Measurements from ENCODE around the gene RHCG.
A peak's percentile ranks its signal among the peaks of the same experiment; 100 is the strongest.

The RHCG gene

GRCh38 chr15:89439764-89440163 is 56.6 kb downstream of the RHCG start:
- H3K4me3 Mint-ChIP-seq = no peak overlapping the region
- CTCF ChIA-PET = interaction anchor here (1.0 kb wide), 1 partner anchor 21 kb away, joined by 3 read pairs; no protein-coding TSS in a partner anchor
- no peak for DNase-seq
- no peaks in the 10 kb centered on the region for H3K9me3 Mint-ChIP-seq
- no peaks in the 10 kb centered on the region for H3K36me3 Mint-ChIP-seq
- no peak overlapping the region for H3K27ac Mint-ChIP-seq
- H3K27me3 Mint-ChIP-seq = peaks cover 58% of the 10 kb centered on the region
- no peaks in the 10 kb centered on the region for H3K4me1 Mint-ChIP-seq

GRCh38 chr15:89436560-89437311 is 59.6 kb downstream of the RHCG start:
- Mint-ChIP-seq H3K9me3 (no peaks in the 10 kb centered on the region), H3K36me3 (no peaks in the 10 kb centered on the region), H3K4me1 (no peaks in the 10 kb centered on the region), H3K27ac (no peak overlapping the region), H3K4me3 (no peak overlapping the region), H3K27me3 (peaks cover 76% of the 10 kb centered on the region)
- CTCF ChIA-PET = no interaction called here
- no peak for DNase-seq

- Mint-ChIP-seq H3K36me3 (no peaks in the 10 kb centered on the region), H3K4me3 (no peak overlapping the region), H3K27me3 (peaks cover 80% of the 10 kb centered on the region), H3K9me3 (no peaks in the 10 kb centered on the region), H3K27ac (no peak overlapping the region), H3K4me1 (peaks cover 3% of the 10 kb centered on the region)
- CTCF ChIA-PET = interaction anchor here (1.5 to 2.4 kb wide), 3 partner anchors 7 to 76 kb away, joined by 4 to 20 read pairs (median 5); no protein-coding TSS in a partner anchor
- DNase-seq = no peak
Measured at GRCh38 chr15:89435362-89435761, 61.0 kb downstream of the RHCG start.

- Mint-ChIP-seq H3K27me3 (peaks cover 84% of the 10 kb centered on the region), H3K27ac (no peak overlapping the region), H3K36me3 (no peaks in the 10 kb centered on the region), H3K9me3 (no peaks in the 10 kb centered on the region), H3K4me1 (peaks cover 4% of the 10 kb centered on the region), H3K4me3 (no peak overlapping the region)
- DNase-seq = no peak
- CTCF ChIA-PET = interaction anchor here (0.7 to 2.4 kb wide), 5 partner anchors 9 to 227 kb away, joined by 3 to 20 read pairs (median 4); no protein-coding TSS in a partner anchor
Measured at GRCh38 chr15:89433686-89434085, 62.7 kb downstream of the RHCG start.

GRCh38 chr15:89430530-89431341 is 65.6 kb downstream of the RHCG start:
- peak; percentile 88 for DNase-seq
- CTCF ChIA-PET = interaction anchor here (0.6 to 3.2 kb wide), 15 partner anchors 13 to 78 kb away, joined by 3 to 71 read pairs (median 4); no protein-coding TSS in a partner anchor
- no peaks in the 10 kb centered on the region for H3K9me3 Mint-ChIP-seq
- no peaks in the 10 kb centered on the region for H3K36me3 Mint-ChIP-seq
- peak overlapping the region; percentile 67 for H3K4me3 Mint-ChIP-seq
- H3K27ac Mint-ChIP-seq = no peak overlapping the region
- peaks cover 4% of the 10 kb centered on the region for H3K4me1 Mint-ChIP-seq
- peaks cover 74% of the 10 kb centered on the region for H3K27me3 Mint-ChIP-seq

- no peaks in the 10 kb centered on the region for H3K36me3 Mint-ChIP-seq
- H3K4me1 Mint-ChIP-seq = peaks cover 4% of the 10 kb centered on the region
- no peaks in the 10 kb centered on the region for H3K9me3 Mint-ChIP-seq
- no peak for DNase-seq
- H3K27me3 Mint-ChIP-seq = peaks cover 67% of the 10 kb centered on the region
- H3K4me3 Mint-ChIP-seq = no peak overlapping the region
- CTCF ChIA-PET = interaction anchor here (0.6 to 3.2 kb wide), 14 partner anchors 10 to 77 kb away, joined by 3 to 71 read pairs (median 4); no protein-coding TSS in a partner anchor
- H3K27ac Mint-ChIP-seq = no peak overlapping the region
Measured at GRCh38 chr15:89429986-89430385, 66.4 kb downstream of the RHCG start.

GRCh38 chr15:89429023-89429422 is 67.4 kb downstream of the RHCG start:
- Mint-ChIP-seq H3K36me3 (no peaks in the 10 kb centered on the region), H3K9me3 (no peaks in the 10 kb centered on the region), H3K4me1 (peaks cover 4% of the 10 kb centered on the region), H3K27ac (no peak overlapping the region), H3K4me3 (no peak overlapping the region), H3K27me3 (peaks cover 66% of the 10 kb centered on the region)
- DNase-seq = no peak
- CTCF ChIA-PET = interaction anchor here (0.7 to 4.5 kb wide), 7 partner anchors 12 to 467 kb away, joined by 3 to 71 read pairs (median 5); no protein-coding TSS in a partner anchor

GRCh38 chr15:89428246-89428645 is 68.1 kb downstream of the RHCG start:
- H3K4me3 Mint-ChIP-seq = no peak overlapping the region
- peaks cover 66% of the 10 kb centered on the region for H3K27me3 Mint-ChIP-seq
- no peak overlapping the region for H3K27ac Mint-ChIP-seq
- CTCF ChIA-PET = interaction anchor here (1.4 to 4.5 kb wide), 3 partner anchors 11 to 69 kb away, joined by 5 to 71 read pairs (median 15); no protein-coding TSS in a partner anchor
- H3K36me3 Mint-ChIP-seq = no peaks in the 10 kb centered on the region
- no peaks in the 10 kb centered on the region for H3K9me3 Mint-ChIP-seq
- DNase-seq = no peak
- H3K4me1 Mint-ChIP-seq = peaks cover 4% of the 10 kb centered on the region

- DNase-seq = no peak
- H3K9me3 Mint-ChIP-seq = no peaks in the 10 kb centered on the region
- no peaks in the 10 kb centered on the region for H3K36me3 Mint-ChIP-seq
- H3K27me3 Mint-ChIP-seq = peaks cover 62% of the 10 kb centered on the region
- no peak overlapping the region for H3K4me3 Mint-ChIP-seq
- CTCF ChIA-PET = interaction anchor here (1.2 to 4.5 kb wide), 3 partner anchors 9 to 69 kb away, joined by 4 to 15 read pairs (median 8); no protein-coding TSS in a partner anchor
- peaks cover 4% of the 10 kb centered on the region for H3K4me1 Mint-ChIP-seq
- no peak overlapping the region for H3K27ac Mint-ChIP-seq
Measured at GRCh38 chr15:89426500-89426899, 69.9 kb downstream of the RHCG start.

- H3K4me1 Mint-ChIP-seq = no peaks in the 10 kb centered on the region
- no peak overlapping the region for H3K4me3 Mint-ChIP-seq
- no peak overlapping the region for H3K27ac Mint-ChIP-seq
- H3K9me3 Mint-ChIP-seq = no peaks in the 10 kb centered on the region
- peaks cover 66% of the 10 kb centered on the region for H3K27me3 Mint-ChIP-seq
- CTCF ChIA-PET = interaction anchor here (2.1 to 2.7 kb wide), 2 partner anchors 65 to 67 kb away, joined by 7 to 8 read pairs; no protein-coding TSS in a partner anchor
- no peaks in the 10 kb centered on the region for H3K36me3 Mint-ChIP-seq
- DNase-seq = no peak
Measured at GRCh38 chr15:89423981-89424380, 72.4 kb downstream of the RHCG start.

Data from activated naive CD4-positive, alpha-beta T cell treated with anti-CD3 and anti-CD28 coated beads, Interleukin-2, amount 10 ng/mL, durations not matched to agents 7 days and 5 days (primary cell).